ENCODE data around the gene KBTBD8.

KBTBD8 gene

DNA sequence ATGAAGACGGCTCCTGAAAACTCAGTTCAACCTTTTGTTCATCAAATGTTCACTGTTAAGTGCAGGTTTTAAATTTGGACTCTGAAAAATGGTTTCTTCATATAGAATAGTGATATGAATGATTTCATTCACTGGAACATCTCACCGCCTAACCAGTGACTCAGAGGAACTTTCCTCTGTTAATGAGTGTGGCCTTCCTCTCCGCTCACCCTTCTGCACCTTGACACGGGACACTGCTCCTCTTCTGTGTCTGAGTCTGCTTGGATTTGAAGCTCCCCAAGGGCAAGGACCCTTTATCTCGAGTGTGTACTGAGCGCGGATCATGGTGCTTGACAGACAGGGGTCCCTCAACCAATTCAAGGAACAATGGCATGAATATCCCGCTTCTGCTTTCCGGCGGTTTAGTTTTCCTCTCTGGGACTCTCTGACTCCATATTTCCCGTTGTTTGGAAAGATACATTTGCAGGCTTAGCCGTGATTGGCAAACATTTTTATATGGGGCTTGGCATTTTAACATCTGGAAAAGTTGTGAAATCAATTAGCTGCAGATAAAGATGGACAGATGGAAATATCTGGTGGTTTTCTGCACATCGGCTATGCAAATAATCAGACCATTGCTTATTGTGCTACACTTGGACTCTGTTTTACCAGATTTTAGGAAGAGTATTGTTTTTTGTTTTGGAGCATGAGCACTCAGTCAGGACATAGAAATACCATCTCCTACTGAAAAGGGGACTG, 20.9 kb downstream of the KBTBD8 start:
- TF ChIP-seq, protein P1, sequence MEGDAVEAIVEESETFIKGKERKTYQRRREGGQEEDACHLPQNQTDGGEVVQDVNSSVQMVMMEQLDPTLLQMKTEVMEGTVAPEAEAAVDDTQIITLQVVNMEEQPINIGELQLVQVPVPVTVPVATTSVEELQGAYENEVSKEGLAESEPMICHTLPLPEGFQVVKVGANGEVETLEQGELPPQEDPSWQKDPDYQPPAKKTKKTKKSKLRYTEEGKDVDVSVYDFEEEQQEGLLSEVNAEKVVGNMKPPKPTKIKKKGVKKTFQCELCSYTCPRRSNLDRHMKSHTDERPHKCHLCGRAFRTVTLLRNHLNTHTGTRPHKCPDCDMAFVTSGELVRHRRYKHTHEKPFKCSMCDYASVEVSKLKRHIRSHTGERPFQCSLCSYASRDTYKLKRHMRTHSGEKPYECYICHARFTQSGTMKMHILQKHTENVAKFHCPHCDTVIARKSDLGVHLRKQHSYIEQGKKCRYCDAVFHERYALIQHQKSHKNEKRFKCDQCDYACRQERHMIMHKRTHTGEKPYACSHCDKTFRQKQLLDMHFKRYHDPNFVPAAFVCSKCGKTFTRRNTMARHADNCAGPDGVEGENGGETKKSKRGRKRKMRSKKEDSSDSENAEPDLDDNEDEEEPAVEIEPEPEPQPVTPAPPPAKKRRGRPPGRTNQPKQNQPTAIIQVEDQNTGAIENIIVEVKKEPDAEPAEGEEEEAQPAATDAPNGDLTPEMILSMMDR (IDR thresholded peaks at IDR 0.05) = no peak
- no peaks in the 10 kb centered on the region for H3K4me1 ChIP-seq
- H3K4me3 ChIP-seq = no peak overlapping the region
- H3K36me3 ChIP-seq = no peaks in the 10 kb centered on the region
- no peaks in the 10 kb centered on the region for H3K9me3 ChIP-seq
- H3K27ac ChIP-seq = no peak overlapping the region
- H3K27me3 ChIP-seq = no peaks in the 10 kb centered on the region
- intact Hi-C loops (cut with DNase I; ENCODE audit: low total_unique reads) = no loop called here
- DNase-seq = no peak

DNA sequence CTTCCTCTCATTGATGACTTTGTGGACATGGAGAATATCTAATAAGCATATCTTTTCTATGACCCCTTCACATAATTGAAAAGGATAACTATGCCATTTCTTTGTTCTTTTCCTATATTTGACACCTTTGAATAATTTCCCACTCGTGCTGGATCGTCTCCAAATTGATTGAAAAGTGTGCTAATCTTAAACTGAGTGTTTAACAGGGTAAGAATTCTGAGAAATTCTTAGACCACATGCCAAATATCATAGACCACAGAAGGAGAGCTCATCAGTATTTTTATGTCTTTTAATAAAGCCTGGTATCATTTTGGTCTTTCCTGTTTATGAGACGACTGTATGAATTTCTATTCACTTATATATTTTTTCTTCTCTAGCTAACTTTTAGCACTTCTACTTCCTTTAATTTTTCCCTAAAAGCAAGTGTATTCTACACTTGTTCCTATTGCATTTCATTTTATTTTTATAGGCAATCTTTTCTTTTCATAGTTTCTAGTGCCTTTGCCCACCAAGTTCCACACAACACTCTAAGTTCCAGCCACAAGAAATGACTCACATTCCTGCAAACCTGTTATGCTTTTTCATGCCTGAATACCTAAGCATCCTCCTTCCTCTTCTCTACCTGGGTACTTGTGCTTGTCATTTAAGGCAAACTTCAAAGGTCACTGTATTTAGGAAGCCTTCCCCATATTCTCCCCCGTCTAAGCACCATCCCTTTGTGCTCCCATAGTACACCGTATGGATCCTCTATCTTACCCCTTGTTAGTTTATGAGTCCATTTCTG, 30.1 kb downstream of the KBTBD8 start:
- Histone ChIP-seq H3K4me1 (no peaks in the 10 kb centered on the region), H3K27me3 (no peaks in the 10 kb centered on the region), H3K27ac (no peak overlapping the region), H3K4me3 (no peak overlapping the region), H3K36me3 (no peaks in the 10 kb centered on the region), H3K9me3 (no peaks in the 10 kb centered on the region)
- no peak for DNase-seq
- intact Hi-C loops (cut with DNase I; ENCODE audit: low total_unique reads) = no loop called here
- TF ChIP-seq, protein P1 (IDR thresholded peaks at IDR 0.05) = no peak

DNA sequence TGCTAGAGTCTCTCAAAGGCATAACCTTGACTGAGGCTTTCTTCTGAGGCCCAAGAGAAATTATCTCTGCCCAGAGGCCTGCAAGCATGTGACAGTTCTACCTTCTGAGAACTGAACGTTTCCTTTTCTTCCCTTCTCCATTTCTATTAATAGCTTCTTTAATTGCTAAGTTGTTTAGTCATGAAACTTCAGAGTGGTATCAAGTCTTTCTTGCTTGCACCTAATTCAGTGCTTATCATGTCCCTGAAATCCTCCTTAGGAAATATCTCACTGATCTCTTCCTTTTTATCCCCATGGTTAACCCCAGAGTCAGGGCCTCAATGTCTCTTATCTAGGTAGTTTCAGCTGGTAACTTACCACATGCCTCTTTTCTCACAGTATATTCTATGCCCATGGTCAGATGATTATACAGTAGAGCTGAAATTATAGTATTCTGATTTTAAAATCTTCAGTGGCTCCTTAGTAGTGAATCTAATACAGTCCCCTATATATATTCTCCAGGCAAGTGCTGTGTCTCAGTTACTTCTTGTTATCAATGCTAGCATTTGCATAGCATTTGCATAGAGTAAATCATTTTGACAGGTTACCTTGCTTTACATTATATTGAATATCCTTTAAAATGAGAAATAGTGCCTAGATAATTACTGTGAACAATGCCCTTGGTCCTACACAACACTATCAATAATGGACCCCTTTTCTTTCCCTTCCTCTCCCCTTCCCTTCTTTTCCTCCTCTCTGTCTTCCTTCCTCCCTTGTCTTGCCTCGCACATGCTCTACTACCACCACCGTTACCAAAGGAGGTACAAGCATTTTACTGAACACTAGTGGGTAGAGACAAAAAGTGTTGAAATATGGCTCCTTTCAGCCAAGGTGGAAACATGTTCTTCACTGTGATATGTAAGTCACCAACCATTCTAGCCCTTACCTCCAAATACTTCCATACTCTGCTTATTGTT, 33.0 kb downstream of the KBTBD8 start:
- Histone ChIP-seq H3K9me3 (no peaks in the 10 kb centered on the region), H3K27ac (no peak overlapping the region), H3K4me3 (no peak overlapping the region), H3K36me3 (no peaks in the 10 kb centered on the region), H3K27me3 (no peaks in the 10 kb centered on the region), H3K4me1 (no peaks in the 10 kb centered on the region)
- TF ChIP-seq, protein P1 (IDR thresholded peaks at IDR 0.05) = no peak
- intact Hi-C loops (cut with DNase I; ENCODE audit: low total_unique reads) = no loop called here
- no peak for DNase-seq

DNA sequence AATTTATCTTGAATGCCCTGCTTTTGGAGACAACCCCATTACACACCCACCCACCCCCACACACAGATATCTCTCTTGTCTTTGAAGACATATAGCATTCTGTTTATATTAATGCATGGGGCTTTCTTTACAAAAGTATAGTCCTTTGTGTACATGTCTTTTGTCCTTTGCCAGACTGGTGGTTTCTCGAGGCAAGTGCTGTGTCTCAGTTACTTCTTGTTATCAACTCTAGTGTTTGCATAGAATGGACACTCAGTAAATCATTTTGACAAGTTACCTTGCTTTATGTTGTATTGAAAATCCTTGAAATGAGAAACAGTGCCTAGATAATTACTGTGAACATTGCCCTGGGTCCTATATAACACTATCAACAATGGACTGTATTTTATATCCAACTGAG, 33.9 kb downstream of the KBTBD8 start:
- H3K9me3 ChIP-seq = no peaks in the 10 kb centered on the region
- intact Hi-C loops (cut with DNase I; ENCODE audit: low total_unique reads) = no loop called here
- H3K4me1 ChIP-seq = no peaks in the 10 kb centered on the region
- DNase-seq = no peak
- no peak overlapping the region for H3K27ac ChIP-seq
- H3K36me3 ChIP-seq = no peaks in the 10 kb centered on the region
- no peak overlapping the region for H3K4me3 ChIP-seq
- TF ChIP-seq, protein P1 (IDR thresholded peaks at IDR 0.05) = no peak
- no peaks in the 10 kb centered on the region for H3K27me3 ChIP-seq

DNA sequence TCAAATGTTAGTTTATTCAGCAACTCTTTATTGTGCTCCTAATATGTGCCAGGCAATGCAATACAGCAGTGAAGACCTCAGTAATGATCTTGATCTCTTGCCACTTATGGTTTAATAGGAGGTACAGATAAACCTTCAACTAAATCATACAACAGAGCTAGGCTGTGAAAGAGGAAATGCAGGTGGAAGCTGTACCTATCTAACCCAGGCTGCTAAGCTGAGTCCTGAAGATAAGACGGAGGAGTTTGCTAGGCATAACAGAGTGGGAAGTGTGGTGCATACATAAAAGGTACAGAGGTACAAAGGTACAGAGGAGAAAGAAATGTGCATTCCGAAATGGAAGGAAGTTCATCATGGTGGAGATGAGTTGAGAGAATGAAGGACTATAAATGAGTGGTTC, 35.0 kb downstream of the KBTBD8 start:
- H3K36me3 ChIP-seq = no peaks in the 10 kb centered on the region
- H3K4me1 ChIP-seq = no peaks in the 10 kb centered on the region
- intact Hi-C loops (cut with DNase I; ENCODE audit: low total_unique reads) = no loop called here
- H3K27me3 ChIP-seq = no peaks in the 10 kb centered on the region
- TF ChIP-seq, protein P1 (IDR thresholded peaks at IDR 0.05) = no peak
- H3K4me3 ChIP-seq = no peak overlapping the region
- no peak overlapping the region for H3K27ac ChIP-seq
- no peaks in the 10 kb centered on the region for H3K9me3 ChIP-seq
- DNase-seq = no peak

Data from tibial artery (tissue), 4 donors.